Glutamatergic neuron (in vitro differentiated cells): ENCODE measurements around the gene RPS6KA1. TPM values are rescaled to one million over a fixed set of nuclear protein-coding genes. Genes with fewer than 3 reads are reported as not detected.
"Not testable (repeated sequence)": the region's sequence is repeated elsewhere in the genome, so short reads cannot be mapped to it uniquely, and the experiment has no call there.

Experiments used
- DNase-seq: peaks from one replicate; pipeline ENCODE4 v3.0.0; 2022
- H3K27ac Mint-ChIP-seq: one replicate; pipeline ENCODE4 v1.8.0; 2020; ENCODE audit warnings: mild to moderate bottlenecking, mixed read lengths, inconsistent platforms; ENCODE audit not compliant: unreplicated experiment
- H3K27me3 Mint-ChIP-seq: one replicate; pipeline ENCODE4 v1.8.0; 2020; ENCODE audit warnings: mild to moderate bottlenecking, moderate library complexity, mixed read lengths, inconsistent platforms; ENCODE audit not compliant: unreplicated experiment
- H3K36me3 Mint-ChIP-seq: one replicate; pipeline ENCODE4 v1.8.0; 2020; ENCODE audit warnings: mild to moderate bottlenecking, mixed read lengths, inconsistent platforms; ENCODE audit not compliant: unreplicated experiment
- H3K4me1 Mint-ChIP-seq: one replicate; pipeline ENCODE4 v1.8.0; 2020; ENCODE audit warnings: mild to moderate bottlenecking, low read depth, mixed read lengths, inconsistent platforms; ENCODE audit not compliant: unreplicated experiment
- H3K4me3 Mint-ChIP-seq: one replicate; pipeline ENCODE4 v1.8.0; 2020; ENCODE audit warnings: mild to moderate bottlenecking, mixed read lengths, inconsistent platforms; ENCODE audit not compliant: unreplicated experiment
- H3K9me3 Mint-ChIP-seq: one replicate; pipeline ENCODE4 v1.8.0; 2020; ENCODE audit warnings: mild to moderate bottlenecking, moderate library complexity, mixed read lengths, inconsistent platforms; ENCODE audit not compliant: unreplicated experiment
- CTCF ChIP-seq: fragments of 200-600 bp; sonication (generic); IDR thresholded peaks from one replicate; pipeline ENCODE4 v1.5.0; 2021; ENCODE audit not compliant: partially characterized antibody, unreplicated experiment
- microRNA-seq: library from miRNA; unstranded; fragments of <30 nt; microRNA quantifications from one replicate; pipeline ENCODE4, GENCODE V29; 2020; ENCODE audit not compliant: unreplicated experiment
- total RNA-seq: library from RNA; stranded (reverse); fragmentation: NEBNext Ultra II Directional; extraction: Animal tissue kit (Norgen Biotek cat#: 25700); gene quantifications from one replicate; pipeline ENCODE4 v1.2.1, GENCODE V29; 2021; ENCODE audit not compliant: unreplicated experiment

Gene RPS6KA1
- total RNA-seq, 1 donor from 2014 or later = 10.8 TPM

GRCh38 chr1:26610781-26611180 is 81.2 kb downstream of the RPS6KA1 start:
- H3K36me3 Mint-ChIP-seq = no peaks in the 10 kb centered on the region
- H3K9me3 Mint-ChIP-seq = peaks cover 2% of the 10 kb centered on the region
- H3K27me3 Mint-ChIP-seq = no peaks in the 10 kb centered on the region
- H3K4me1 Mint-ChIP-seq = no peaks in the 10 kb centered on the region
- no peak overlapping the region for H3K27ac Mint-ChIP-seq
- no peak for DNase-seq
- H3K4me3 Mint-ChIP-seq = no peak overlapping the region
- no peak for TF ChIP-seq CTCF

- not testable (repeated sequence) for H3K27ac Mint-ChIP-seq, H3K4me1 Mint-ChIP-seq
Measured at GRCh38 chr1:26612627-26613026, 83.1 kb downstream of the RPS6KA1 start.

GRCh38 chr1:26614655-26615411 is 85.3 kb downstream of the RPS6KA1 start:
- TF ChIP-seq CTCF = no peak
- Mint-ChIP-seq H3K4me1 (peaks cover 6% of the 10 kb centered on the region), H3K9me3 (peaks cover 2% of the 10 kb centered on the region), H3K36me3 (no peaks in the 10 kb centered on the region), H3K27ac (no peak overlapping the region), H3K4me3 (no peak overlapping the region), H3K27me3 (peaks cover 3% of the 10 kb centered on the region)
- no peak for DNase-seq

More at GRCh38 chr1:26612627-26613026, 83.1 kb downstream of the RPS6KA1 start:
- H3K9me3 Mint-ChIP-seq, H3K27me3 Mint-ChIP-seq, H3K4me3 Mint-ChIP-seq, DNase-seq, H3K36me3 Mint-ChIP-seq: not testable (repeated sequence)

GRCh38 chr1:26616881-26617280 is 87.3 kb downstream of the RPS6KA1 start:
- Mint-ChIP-seq H3K36me3 (no peaks in the 10 kb centered on the region), H3K27me3 (peaks cover 9% of the 10 kb centered on the region), H3K9me3 (peaks cover 8% of the 10 kb centered on the region), H3K4me3 (no peak overlapping the region), H3K27ac (no peak overlapping the region), H3K4me1 (peaks cover 11% of the 10 kb centered on the region)
- no peak for TF ChIP-seq CTCF
- DNase-seq = no peak

GRCh38 chr1:26618561-26618960 is 89.0 kb downstream of the RPS6KA1 start:
- Mint-ChIP-seq H3K9me3 (peaks cover 10% of the 10 kb centered on the region), H3K36me3 (no peaks in the 10 kb centered on the region), H3K4me3 (no peak overlapping the region), H3K27me3 (peaks cover 9% of the 10 kb centered on the region), H3K4me1 (peaks cover 11% of the 10 kb centered on the region), H3K27ac (no peak overlapping the region)
- TF ChIP-seq CTCF = no peak
- DNase-seq = no peak

Small RNA genes lying within 50 kb of the gene (microRNA-seq; reads per million reads assigned to microRNA genes)
- gene MIR1976 = 4.8 reads per million, percentile 31 among the genes with 10 or more reads in this experiment

Other genes starting within 250 kb of the RPS6KA1 start
- 412 TPM for gene SH3BGRL3, start 249.7 kb upstream of the RPS6KA1 start, total RNA-seq
- gene UBXN11, start 223.1 kb upstream of the RPS6KA1 start, total RNA-seq = 11.4 TPM
- 2.8 TPM for gene CD52, start 211.8 kb upstream of the RPS6KA1 start, total RNA-seq
- gene CRYBG2, start 175.6 kb upstream of the RPS6KA1 start, total RNA-seq = 2.2 TPM
- gene ZNF683, start 157.0 kb upstream of the RPS6KA1 start, total RNA-seq = not detected
- gene LIN28A, start 118.9 kb upstream of the RPS6KA1 start, total RNA-seq = 97.3 TPM
- gene DHDDS, start 97.4 kb upstream of the RPS6KA1 start, total RNA-seq = 64.6 TPM
- gene HMGN2, start 57.3 kb upstream of the RPS6KA1 start, total RNA-seq = 187 TPM
- gene ARID1A, start 166.3 kb downstream of the RPS6KA1 start, total RNA-seq = 187 TPM